Measurements from ENCODE around the gene EPHA2.
"Not testable (repeated sequence)": the region's sequence is repeated elsewhere in the genome, so short reads cannot be mapped to it uniquely, and the experiment has no call there.

EPHA2 gene

DNA sequence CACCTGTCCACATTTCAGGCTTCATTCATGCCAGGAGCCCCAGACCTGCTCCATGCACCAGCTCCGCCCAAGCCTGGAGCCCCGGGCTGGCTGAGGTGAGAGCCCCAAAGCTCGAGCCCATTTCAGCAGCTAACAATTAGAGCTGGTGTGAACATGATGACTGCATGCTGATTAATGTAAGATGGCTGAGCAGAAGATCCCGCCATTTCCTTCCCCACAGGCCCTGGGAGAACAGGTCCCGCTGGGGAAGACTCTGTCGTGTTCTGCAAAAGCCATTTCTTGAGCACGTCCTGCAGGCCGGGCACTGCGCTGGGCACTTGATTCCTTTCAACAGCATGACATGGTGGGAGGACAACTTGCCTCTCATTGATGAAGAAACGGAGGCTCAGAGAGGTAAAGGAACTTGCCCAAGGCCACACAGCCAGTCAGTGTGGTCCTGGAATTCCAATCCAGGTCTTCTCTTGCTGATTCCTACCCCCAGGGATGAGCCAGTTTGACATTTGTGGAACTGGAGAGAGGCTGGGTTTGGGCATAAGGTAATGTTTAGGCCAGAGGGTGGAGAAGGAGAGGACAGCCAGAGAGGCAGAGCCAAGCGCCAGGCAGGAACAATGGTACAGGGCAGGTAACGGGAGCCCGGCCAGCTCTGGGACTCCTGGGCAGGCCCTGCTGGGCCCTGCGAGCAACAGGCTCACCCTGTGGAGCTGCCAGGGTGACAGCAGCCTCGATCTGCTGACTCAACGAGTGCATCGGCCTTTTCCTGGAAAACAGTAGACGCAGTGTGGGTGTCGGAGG, 28.1 kb upstream of the EPHA2 start:
- DNase-seq (ENCODE audit: low read depth) = no peak

DNA sequence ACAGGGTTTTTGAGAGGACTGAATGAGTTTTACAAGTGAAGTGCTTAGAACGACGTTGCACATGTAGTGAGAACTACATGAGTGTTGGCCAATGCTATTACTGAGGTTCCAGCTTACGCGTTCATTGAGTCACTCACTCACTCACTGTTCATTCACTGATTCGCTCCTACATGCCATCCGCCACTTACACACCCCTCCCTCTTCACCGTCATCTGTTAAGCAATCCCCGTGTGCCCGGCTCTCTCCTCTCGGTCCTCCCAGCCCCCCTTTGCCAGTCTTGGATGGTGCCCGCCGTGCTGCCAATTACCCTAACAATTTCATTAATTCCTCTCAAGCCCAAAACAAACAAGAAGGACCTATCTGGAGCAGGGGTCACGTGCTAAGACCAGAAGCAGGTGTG, 27.3 kb upstream of the EPHA2 start:
- DNase-seq (ENCODE audit: low read depth) = no peak

GRCh38 chr1:16181887-16182719, 26.2 kb upstream of the EPHA2 start:
- no peak for DNase-seq (ENCODE audit: low read depth)

DNA sequence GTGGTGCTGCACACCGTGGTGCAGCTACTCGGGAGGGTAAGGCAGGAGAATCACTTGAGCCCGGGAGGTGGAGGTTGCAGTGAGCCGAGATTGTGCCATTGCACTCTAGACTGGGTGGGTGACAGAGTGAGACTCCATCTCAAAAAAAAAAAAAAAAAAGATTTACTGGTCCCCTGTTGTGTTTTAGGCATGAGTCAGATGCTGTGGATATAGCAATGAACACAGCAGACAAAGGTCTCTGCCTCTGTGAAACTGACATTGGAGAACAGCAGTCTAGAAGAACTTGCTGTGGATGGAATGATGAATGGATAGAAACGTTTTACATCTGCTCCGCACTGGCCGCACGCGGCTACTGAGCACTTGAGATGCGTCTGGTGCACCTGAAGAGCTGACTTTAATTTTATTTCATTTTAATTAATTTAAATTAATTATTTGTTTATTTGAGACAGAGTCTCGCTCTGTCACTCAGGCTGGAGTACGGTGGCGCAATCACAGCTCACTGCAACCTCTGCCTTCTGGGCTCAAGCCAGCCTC, 24.5 kb upstream of the EPHA2 start:
- no peak for DNase-seq (ENCODE audit: low read depth)

DNA sequence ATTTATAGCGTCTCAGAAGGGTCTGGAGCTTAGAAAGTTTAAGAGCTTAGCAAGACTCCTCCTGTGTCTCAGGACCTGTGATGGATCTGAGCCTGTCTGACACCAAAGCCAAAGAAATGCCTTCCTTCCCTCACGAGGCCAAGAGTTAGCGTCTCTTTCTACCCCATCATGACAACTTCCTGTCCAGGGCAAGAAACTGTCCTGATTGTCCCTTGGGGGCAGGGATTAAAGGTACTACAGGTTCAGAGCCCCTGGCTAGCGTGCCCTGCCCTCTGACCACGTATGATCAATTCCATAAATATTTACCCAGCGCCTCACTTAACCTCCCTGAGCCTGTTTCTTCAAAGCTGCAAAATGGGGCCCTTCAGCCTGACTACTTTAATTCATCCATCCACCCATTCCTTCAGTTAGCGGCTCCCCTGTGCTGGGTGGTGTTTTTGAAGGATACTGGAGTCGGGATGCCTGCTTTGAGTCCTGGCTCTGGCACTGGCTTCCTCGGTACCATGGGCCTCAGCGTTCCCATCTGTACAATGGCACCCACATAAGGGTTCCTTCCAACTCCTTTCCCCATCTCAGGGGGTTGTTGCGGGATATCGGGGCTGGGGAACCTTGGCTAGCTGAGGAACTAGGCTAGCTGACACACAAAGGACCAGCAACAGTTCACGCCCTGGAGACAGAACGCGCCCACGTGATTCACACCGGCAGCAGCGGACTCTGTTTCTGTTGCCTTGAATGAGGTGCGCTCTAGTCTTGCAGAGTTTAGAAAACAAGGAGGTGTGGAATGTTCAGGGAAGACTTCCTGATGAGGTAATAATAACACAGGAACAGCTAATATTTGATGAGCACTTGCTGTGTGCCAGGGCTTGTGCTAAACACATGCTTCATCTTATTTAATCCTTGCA, 23.0 kb upstream of the EPHA2 start:
- no peak for DNase-seq (ENCODE audit: low read depth)

DNA sequence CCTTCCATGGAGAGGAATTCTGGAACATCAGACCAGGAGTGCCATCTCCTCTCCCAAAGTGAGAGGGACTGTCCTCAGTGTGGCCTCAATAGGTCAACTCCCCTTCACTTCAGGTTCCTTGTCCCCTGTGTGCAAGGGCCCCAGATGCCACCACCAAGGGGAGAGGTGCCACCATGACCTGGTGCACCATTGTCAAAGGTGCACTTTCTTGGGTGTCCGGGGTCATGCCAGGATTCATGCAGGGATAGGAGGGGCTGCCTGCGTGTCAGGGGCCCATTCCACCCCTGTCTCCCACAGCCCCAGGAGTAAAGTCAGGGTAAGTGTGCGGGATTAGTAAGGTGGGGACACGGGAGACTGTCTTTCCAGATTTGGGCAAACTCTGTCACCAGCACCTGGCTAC, 21.4 kb upstream of the EPHA2 start:
- DNase-seq (ENCODE audit: low read depth) = no peak

DNA sequence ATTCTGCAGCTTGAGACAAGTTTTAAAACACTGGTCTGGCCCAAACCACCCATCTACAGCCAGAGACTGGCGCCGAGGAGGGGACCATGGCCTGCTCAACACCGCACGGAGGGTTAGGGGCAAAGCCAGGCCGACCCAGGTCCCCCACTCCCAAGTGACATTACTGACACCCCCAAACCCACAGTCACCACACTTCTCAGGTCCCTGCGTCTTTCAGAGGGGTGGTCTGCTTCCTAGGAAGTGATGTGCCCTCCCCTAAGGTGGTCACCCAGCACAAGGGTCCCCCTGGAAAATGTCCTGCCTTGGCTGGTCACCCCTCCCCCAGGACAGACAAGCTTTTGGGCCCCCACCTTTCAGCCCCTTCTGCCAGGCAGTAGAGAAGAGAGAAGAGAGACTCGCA, 20.8 kb upstream of the EPHA2 start:
- no peak for DNase-seq (ENCODE audit: low read depth)

DNA sequence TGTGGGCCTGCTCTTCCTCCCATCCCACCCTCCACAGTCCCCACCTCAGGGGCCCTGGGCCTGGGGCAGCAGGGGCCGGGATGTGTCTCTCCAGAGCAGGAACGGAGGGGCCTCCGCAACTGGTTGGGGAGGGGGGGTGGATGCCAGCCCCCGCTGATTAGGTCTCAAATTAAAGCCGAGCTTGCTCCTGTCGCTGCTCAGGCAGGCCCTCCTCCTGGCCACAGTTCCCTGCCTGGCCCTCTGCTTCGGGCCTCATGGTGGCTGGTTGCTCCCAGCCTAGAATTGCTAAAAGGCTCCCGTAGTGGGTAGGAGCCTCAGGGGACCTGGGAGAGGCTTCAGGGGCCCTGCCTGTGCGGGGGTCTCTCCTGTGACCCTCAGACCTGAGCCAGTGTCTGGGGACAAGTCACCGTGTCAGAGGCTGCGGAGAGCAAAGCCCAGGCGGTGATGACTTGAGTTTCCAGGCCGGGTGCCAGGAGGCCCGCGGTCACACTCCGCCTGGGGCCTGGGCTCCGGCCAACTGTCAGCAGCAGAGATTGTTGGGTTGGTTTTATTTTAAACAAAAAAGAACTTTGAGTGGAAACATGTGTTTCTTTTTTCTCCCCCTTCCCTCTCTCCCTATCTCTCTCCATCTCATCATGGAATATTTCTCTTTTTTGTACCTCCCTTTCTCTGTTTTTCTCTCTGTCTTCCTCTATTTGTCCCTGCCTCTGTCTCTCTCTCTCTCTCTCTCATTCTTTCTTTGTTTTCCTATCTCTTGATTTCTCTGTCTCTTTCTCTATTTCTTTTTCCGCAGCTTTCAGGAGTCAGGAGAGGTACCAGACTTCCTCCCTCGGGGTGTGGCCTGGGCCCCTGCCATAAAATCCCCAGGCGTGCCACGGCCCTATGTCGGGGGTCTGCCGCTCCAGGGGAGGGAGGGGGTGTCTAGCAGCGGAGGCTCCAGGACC, 20.0 kb upstream of the EPHA2 start:
- DNase-seq (ENCODE audit: low read depth) = no peak

DNA sequence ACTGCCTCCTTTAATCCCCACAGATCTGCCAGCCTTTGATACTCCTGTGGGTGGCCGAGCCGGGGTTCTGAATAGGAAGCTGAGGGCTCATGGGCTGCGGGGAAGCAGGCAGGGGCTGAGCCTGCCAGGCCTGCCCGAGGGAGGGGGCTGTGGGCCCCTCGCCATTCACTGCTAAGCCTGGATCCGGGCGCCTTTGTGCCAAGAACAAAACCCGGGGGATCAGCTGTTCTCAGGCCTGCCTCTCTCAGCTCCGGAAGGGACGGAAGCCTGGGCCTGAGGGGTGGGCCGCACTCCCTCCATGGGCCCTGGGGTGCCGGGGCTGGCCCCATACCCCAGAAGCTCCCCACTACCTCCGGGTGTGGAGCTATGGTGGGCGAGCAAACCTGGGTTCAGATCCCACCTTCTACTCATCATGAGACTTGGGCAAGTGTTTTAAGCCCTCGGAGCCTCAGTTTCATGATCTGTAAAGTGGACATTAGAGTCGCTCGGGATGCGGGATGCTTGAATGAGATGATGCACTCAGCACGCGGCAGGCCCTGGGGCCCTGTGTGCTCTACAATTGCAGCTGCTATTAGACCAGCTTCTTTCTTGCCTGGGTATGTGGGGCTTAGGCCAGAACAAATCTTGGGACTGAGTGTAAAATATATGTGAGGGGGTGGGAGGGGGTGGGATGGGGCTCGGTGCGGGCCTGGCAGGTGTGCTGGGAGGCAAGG, 19.2 kb upstream of the EPHA2 start:
- DNase-seq (ENCODE audit: low read depth) = no peak

- DNase-seq (ENCODE audit: low read depth) = no peak
Observed at GRCh38 chr1:16174261-16174868, 18.5 kb upstream of the EPHA2 start.

DNA sequence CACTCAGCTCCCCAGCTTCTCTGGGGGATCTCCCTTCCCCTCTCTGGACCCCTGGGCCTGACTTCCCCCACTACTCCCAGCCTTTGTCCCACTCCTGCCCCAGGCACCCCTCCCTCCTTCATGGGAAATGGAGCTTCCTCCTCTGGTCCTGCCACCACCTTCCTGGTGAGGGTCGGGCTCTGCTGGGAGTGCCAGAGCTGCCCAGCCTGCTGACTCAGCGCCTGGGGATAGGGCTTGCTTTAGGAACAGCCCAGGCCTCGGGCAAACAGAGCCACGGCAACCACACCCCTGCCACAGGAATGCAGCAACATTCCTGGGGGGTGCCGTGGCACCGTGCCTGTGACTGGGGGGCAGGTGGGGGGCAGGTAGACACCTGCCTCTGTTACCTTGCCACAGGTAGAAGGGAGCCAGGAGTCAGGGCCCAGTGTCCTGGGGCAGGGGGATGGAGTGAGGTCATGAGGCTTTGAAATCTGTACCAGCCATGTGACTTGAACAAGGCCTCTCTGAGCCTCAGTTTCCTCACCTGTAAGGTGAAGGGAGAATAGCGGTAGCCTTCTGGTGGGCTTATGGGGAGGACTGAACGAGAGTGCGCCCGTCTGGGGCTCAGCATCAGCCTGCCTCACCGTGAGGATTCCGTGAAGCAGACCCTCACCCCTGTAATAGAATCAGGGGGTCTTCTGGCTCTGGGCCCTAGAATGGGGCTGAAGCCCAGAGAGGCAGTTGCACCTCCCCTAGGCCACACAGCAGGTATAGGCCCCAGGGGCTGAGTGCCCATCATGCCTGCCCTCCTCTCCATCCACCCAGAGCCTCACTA, 17.8 kb upstream of the EPHA2 start:
- no peak for DNase-seq (ENCODE audit: low read depth)

DNA sequence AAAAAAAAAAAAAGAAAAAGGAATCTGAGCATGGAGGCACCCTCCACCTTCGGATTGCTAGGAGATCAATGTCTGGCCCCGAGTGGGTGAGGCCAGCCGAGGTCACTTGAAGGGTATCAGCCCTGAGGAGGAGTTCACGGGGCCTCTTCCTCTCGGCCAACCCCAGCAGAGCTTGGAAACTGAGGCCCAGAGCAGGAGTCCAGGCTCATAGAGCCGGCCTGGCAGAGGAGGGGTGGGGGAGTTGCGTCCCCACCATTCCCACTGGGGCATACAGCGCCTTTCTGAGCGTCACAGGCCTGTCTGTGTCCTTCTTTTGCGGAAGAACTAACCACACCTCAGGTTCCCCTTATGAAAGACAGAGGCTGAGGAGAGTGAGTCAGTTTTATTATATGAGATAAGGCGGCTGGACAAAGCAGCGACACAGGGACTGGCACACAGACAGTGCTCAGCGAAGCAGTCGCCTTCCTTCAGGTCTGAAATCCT, 17.1 kb upstream of the EPHA2 start:
- no peak for DNase-seq (ENCODE audit: low read depth)

- no peak for DNase-seq (ENCODE audit: low read depth)
Observed at GRCh38 chr1:16172218-16172830, 16.5 kb upstream of the EPHA2 start.

- no peak for DNase-seq (ENCODE audit: low read depth)
Observed at GRCh38 chr1:16171314-16172151, 15.7 kb upstream of the EPHA2 start.

DNA sequence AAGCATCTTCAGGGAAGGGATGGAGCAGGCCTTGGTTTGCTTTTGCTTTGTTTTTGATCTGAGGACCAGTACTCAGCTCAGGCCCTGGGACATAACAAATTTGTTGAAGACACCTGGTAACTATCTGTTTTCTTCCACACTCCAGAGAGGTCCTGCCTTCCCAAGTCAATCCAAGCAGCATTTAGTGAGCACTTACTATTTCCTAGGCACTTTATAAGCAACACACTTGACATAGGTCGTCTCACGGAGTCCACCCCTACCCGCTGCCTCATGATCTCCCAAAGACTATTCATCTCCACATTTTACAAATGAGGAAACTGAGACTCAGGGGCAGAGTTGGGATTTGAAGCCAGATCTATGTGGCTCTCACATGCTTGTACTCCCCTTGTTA, 14.4 kb upstream of the EPHA2 start:
- DNase-seq (ENCODE audit: low read depth) = no peak

DNA sequence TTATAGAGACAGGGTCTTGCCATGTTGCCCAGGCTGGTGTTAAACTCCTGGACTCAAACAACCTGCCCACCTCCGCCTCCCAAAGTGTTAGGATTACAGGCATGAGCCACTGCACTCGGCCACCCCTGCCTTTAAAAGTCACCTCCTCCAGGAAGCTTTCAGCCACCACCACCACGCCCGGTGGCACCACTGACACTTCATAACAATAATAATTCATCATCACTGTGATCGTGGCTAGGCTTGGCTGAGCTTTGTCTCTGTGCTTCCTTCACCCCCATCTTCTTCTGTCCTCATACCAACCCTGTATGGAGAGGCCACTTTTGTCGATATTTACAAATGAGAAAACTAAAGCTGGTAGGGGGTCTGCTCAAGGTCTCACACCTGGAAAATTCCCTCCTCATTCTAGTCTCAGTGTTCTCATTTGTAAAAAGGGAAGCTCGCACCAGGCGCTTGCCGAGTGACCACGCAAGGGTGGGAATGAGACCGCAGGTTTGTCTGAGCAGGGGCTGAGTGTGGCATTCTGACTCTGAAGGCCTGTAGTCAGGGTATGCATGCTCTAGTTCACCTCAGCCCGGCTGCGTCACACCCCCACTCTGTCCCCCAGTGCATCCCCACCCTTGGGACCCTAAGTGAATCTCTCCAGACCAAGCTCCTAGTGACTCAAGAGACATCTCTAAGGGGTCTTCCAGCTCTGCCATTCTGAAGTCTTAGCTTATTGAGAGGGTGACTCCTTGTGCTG, 12.9 kb upstream of the EPHA2 start:
- DNase-seq (ENCODE audit: low read depth) = no peak

GRCh38 chr1:16168144-16168495, 12.3 kb upstream of the EPHA2 start:
- DNase-seq (ENCODE audit: low read depth) = not testable (repeated sequence)

Measured in activated T-cell treated with anti-CD3 and anti-CD28 coated beads for 48 hours (primary cell).